Retinal pigment epithelial cell (primary cell): ENCODE measurements around the gene QRFP.

Source experiments
- DNase-seq: peaks from one replicate; pipeline ENCODE4 v3.0.0-alpha.2; 2010; ENCODE audit warnings: low read depth
- H3K4me3 ChIP-seq: 2 replicates; pipeline ENCODE4 v1.5.1; 2011; ENCODE audit warnings: mild to moderate bottlenecking, low read length, control low read depth, moderate library complexity
- CTCF ChIP-seq: conservative IDR thresholded peaks from 2 replicates; pipeline ENCODE4 v1.5.1; 2011; ENCODE audit warnings: low read depth, low read length, control low read depth, inconsistent platforms

Gene QRFP

GRCh38 chr9:130846487-130847305 lies 49.9 kb downstream of the QRFP start:
- peak; percentile 72 for DNase-seq
- H3K4me3 ChIP-seq: peak overlapping the region; percentile 33
- TF ChIP-seq CTCF: no peak

GRCh38 chr9:130845901-130846481 lies 50.6 kb downstream of the QRFP start:
- no peak for TF ChIP-seq CTCF
- no peak for DNase-seq
- H3K4me3 ChIP-seq: peak overlapping the region; percentile 33

- no peak for DNase-seq
- no peak for TF ChIP-seq CTCF
- peak overlapping the region; percentile 14 for H3K4me3 ChIP-seq
These were observed 51.4 kb downstream of the QRFP start for GRCh38 chr9:130845254-130845653.

GRCh38 chr9:130844044-130844451 lies 52.6 kb downstream of the QRFP start:
- no peak for TF ChIP-seq CTCF
- H3K4me3 ChIP-seq: no peak overlapping the region
- no peak for DNase-seq

GRCh38 chr9:130843049-130843908 lies 53.3 kb downstream of the QRFP start:
- DNase-seq: no peak
- TF ChIP-seq CTCF: no peak

More at GRCh38 chr9:130843049-130843908, 53.3 kb downstream of the QRFP start:
- no peak overlapping the region for H3K4me3 ChIP-seq
